ENCODE results near the gene IZUMO4. TPM values are rescaled to one million over a fixed set of nuclear protein-coding genes. Genes with fewer than 3 reads are reported as not detected.
A peak's percentile ranks its signal among the peaks of the same experiment; 100 is the strongest.

IZUMO4 gene
- polyA plus RNA-seq, 1 donor from 2014 or later: 39.3 TPM

DNA sequence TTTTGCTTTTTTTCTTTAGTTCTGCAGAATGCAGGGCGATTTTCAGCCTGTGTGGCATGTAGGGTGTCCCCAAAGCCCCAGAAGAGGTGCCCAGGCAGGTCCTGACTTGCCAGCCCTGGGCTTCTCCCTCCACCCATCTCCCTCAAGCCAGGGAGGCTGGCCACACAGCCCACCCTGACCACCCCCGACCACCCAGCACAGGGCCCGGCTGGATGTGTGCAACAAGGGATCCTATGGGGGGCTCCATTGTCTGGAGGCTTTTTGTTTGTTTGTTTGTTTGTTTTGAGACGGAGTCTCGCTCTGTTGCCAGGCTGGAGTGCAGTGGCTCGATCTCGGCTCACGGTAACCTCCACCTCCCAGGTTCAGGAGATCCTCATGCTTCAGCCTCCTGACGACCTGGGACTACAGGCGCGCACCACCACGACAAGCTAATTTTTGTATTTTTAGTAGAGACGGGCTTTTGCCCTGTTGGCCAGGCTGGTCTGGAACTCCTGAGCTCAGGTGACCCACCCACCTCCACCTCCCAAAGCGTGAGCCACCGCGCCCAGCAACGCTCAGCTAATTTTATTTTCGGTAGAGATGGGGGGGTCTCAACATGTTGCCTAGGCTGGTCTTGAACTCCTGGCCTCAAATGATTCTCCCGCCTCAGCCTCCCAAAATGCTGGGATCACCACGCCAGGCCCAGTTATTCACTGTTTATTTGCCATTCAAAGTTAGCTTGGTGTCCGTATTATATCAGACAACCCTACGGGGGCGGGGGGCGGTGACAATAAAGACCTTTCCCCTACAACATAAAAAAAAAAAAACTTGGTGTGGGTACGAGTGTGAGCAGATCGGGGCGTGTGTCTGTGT is 37.9 kb upstream of the IZUMO4 start:
- Histone ChIP-seq H3K9me2 (ENCODE audit: insufficient read depth, low read length) (no peaks in the 10 kb centered on the region), H3K27ac (ENCODE audit: low read length) (peak overlapping the region; percentile 99), H2AFZ (ENCODE audit: low read depth, low read length) (no peak overlapping the region), H3K27me3 (ENCODE audit: insufficient read depth, low read depth, low read length) (no peaks in the 10 kb centered on the region), H3F3A (ENCODE audit: insufficient read depth, low read length, poor library complexity, severe bottlenecking) (no peaks in the 10 kb centered on the region), H3K9me3 (ENCODE audit: low read length) (no peaks in the 10 kb centered on the region), H3K79me2 (replicated peaks; ENCODE audit: insufficient read depth, low read length) (no peaks in the 10 kb centered on the region), H3K36me3 (ENCODE audit: insufficient read depth, low read length) (no peaks in the 10 kb centered on the region), H3K9ac (ENCODE audit: low read length) (peak overlapping the region; percentile 97), H4K20me1 (ENCODE audit: insufficient read depth) (no peaks in the 10 kb centered on the region), H3K4me2 (ENCODE audit: low read length) (no peak overlapping the region), H3K4me3 (ENCODE audit: low read length) (no peak overlapping the region)
- no peak for TF ChIP-seq POLR2AphosphoS5 (IDR thresholded peaks at IDR 0.05)
- TF ChIP-seq RAD21 (conservative IDR thresholded peaks at IDR 0.05): no peak
- TF ChIP-seq, protein P1, sequence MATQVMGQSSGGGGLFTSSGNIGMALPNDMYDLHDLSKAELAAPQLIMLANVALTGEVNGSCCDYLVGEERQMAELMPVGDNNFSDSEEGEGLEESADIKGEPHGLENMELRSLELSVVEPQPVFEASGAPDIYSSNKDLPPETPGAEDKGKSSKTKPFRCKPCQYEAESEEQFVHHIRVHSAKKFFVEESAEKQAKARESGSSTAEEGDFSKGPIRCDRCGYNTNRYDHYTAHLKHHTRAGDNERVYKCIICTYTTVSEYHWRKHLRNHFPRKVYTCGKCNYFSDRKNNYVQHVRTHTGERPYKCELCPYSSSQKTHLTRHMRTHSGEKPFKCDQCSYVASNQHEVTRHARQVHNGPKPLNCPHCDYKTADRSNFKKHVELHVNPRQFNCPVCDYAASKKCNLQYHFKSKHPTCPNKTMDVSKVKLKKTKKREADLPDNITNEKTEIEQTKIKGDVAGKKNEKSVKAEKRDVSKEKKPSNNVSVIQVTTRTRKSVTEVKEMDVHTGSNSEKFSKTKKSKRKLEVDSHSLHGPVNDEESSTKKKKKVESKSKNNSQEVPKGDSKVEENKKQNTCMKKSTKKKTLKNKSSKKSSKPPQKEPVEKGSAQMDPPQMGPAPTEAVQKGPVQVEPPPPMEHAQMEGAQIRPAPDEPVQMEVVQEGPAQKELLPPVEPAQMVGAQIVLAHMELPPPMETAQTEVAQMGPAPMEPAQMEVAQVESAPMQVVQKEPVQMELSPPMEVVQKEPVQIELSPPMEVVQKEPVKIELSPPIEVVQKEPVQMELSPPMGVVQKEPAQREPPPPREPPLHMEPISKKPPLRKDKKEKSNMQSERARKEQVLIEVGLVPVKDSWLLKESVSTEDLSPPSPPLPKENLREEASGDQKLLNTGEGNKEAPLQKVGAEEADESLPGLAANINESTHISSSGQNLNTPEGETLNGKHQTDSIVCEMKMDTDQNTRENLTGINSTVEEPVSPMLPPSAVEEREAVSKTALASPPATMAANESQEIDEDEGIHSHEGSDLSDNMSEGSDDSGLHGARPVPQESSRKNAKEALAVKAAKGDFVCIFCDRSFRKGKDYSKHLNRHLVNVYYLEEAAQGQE (IDR thresholded peaks at IDR 0.05; ENCODE audit: borderline replicate concordance): no peak
- no peak for TF ChIP-seq SMC3 (conservative IDR thresholded peaks at IDR 0.05; ENCODE audit: poor library complexity)
- no peak for TF ChIP-seq EZH2 (IDR thresholded peaks at IDR 0.05; ENCODE audit: borderline replicate concordance, insufficient read depth, low read length, poor library complexity, severe bottlenecking)

DNA sequence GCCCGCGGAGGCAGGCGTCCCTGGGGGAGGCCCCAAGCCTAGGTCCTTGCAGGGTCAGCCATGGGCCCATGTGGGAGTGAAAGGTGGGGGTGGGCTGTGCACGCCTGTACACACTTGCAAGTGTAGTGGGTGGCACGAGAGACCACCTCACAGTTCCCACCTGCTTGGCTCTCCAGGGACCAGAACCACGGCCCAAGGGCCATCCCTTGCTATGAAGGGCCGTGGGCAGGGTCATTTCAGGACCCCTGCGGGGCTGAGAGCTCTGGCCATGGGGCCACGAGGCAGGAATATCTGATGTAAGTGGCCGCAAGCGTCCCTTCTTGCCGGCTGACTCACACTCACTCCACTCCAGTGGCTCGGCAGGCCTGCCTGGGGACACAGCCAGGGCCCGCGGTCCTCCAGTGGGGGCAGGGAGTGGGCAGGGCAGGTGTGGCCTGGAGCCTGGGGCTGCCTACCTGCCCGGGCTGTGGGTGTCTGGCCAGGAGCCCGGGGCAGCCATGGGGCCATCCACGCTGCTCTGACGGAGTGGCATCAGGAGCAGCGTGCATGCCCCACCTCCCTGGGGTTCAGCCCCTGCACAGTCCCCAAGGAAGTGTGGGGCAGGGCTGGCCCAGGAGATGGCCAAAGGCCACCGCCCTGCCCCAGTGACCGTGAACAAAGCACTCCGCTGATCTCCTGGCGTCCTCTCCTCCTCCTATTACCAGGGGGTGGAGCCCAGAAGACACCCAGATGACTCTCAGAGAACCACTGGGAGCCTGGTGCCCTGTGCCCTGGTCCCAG is 37.1 kb upstream of the IZUMO4 start:
- Histone ChIP-seq H3K36me3 (ENCODE audit: insufficient read depth, low read length) (no peaks in the 10 kb centered on the region), H3K4me2 (ENCODE audit: low read length) (peak overlapping the region; percentile 14), H3K9ac (ENCODE audit: low read length) (peak overlapping the region; percentile 97), H3K27ac (ENCODE audit: low read length) (peak overlapping the region; percentile 99), H3K9me3 (ENCODE audit: low read length) (no peaks in the 10 kb centered on the region), H3K79me2 (replicated peaks; ENCODE audit: insufficient read depth, low read length) (no peaks in the 10 kb centered on the region), H3K27me3 (ENCODE audit: insufficient read depth, low read depth, low read length) (no peaks in the 10 kb centered on the region), H4K20me1 (ENCODE audit: insufficient read depth) (no peaks in the 10 kb centered on the region), H3K4me3 (ENCODE audit: low read length) (peak overlapping the region; percentile 91), H3K9me2 (ENCODE audit: insufficient read depth, low read length) (no peaks in the 10 kb centered on the region), H3F3A (ENCODE audit: insufficient read depth, low read length, poor library complexity, severe bottlenecking) (no peaks in the 10 kb centered on the region), H2AFZ (ENCODE audit: low read depth, low read length) (no peak overlapping the region)
- TF ChIP-seq RAD21 (conservative IDR thresholded peaks at IDR 0.05) (no peak), TAF1 (IDR thresholded peaks at IDR 0.05; ENCODE audit: low read depth) (no peak), SMC3 (conservative IDR thresholded peaks at IDR 0.05; ENCODE audit: poor library complexity) (no peak), EP300 (conservative IDR thresholded peaks at IDR 0.05; ENCODE audit: poor library complexity, severe bottlenecking) (no peak), CTCF (IDR thresholded peaks at IDR 0.05; ENCODE audit: poor library complexity, severe bottlenecking) (no peak), MXI1 (conservative IDR thresholded peaks at IDR 0.05; ENCODE audit: poor library complexity, severe bottlenecking) (no peak), POLR2AphosphoS5 (IDR thresholded peaks at IDR 0.05) (no peak), EZH2 (IDR thresholded peaks at IDR 0.05; ENCODE audit: borderline replicate concordance, insufficient read depth, low read length, poor library complexity, severe bottlenecking) (no peak)
- TF ChIP-seq, protein P1 (IDR thresholded peaks at IDR 0.05; ENCODE audit: borderline replicate concordance): no peak
